SK-N-MC (cell line): ENCODE results near the gene PIP4K2C.

Experiments
- EZH2 ChIP-seq: fragments of 200-600 bp; sonication (generic); IDR thresholded peaks from one replicate; pipeline ENCODE4 v1.6.1; 2017; ENCODE audit warnings: antibody characterized with exemption
- FOXP2 ChIP-seq: optimal IDR thresholded peaks from 2 replicates; pipeline ENCODE3; 2011; ENCODE audit warnings: mild to moderate bottlenecking, moderate library complexity; ENCODE audit not compliant: insufficient read depth; ENCODE audit errors: extremely low read length, control extremely low read depth

DNA sequence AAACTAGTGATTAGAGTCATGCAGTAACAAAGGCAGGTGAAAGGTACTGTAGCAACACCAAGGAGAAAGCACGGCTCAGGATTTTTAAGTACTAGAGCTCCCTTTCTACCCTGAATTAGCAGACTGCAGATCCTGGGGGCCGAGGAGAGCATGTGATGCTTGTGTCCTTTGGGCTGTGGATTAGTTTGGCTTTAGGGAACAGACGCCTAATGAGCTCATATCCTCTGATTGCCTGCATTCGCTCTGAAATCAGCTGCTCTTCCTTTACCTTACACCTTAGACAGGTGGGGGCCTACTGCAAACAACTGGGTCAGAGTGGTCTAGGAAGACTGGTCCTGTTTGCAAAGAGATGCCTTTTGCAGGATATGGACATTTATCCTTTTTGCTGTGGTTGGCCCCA is 2.2 kb downstream of the PIP4K2C start:
- no peak for TF ChIP-seq EZH2
- no peak for TF ChIP-seq FOXP2
